Spleen (tissue), 11 donors: ENCODE data around the gene UNC13A. TPM values are rescaled to one million over a fixed set of nuclear protein-coding genes. Genes with fewer than 3 reads are reported as not detected.
"Not testable (repeated sequence)": the region's sequence is repeated elsewhere in the genome, so short reads cannot be mapped to it uniquely, and the experiment has no call there.

Source experiments
- DNase-seq: peaks from one replicate; pipeline ENCODE4 v3.0.0-alpha.2; 2020
- H3K27ac ChIP-seq, 8 donors: fragments of 200-600 bp; sonication (generic) in 7 of 8; 1 replicate in 4 of 8; 2 replicates in 4 of 8; pipeline versions ENCODE4 v1.5.0 to v1.8.0; 2016 to 2021; ENCODE audit warnings: inconsistent platforms in 4 of 8, mild to moderate bottlenecking in 4 of 8, moderate library complexity in 1 of 8
- H3K27me3 ChIP-seq, 7 donors: fragments of 200-600 bp; sonication (generic) in 6 of 7; replicated peaks in 1 of 7; 1 replicate in 4 of 7; 2 replicates in 3 of 7; pipeline versions ENCODE4 v1.5.0 to v1.8.0; 2016 to 2021; ENCODE audit warnings: inconsistent platforms in 3 of 7, mild to moderate bottlenecking in 1 of 7
- H3K36me3 ChIP-seq, 6 donors: fragments of 200-600 bp; sonication (generic) in 5 of 6; 1 replicate in 4 of 6; 2 replicates in 2 of 6; pipeline versions ENCODE4 v1.5.0 to v1.8.0; 2016 to 2021; ENCODE audit warnings: inconsistent platforms in 2 of 6
- H3K4me1 ChIP-seq, 6 donors: fragments of 200-600 bp; sonication (generic) in 5 of 6; 1 replicate in 3 of 6; 2 replicates in 3 of 6; pipeline versions ENCODE4 v1.5.0 to v1.8.0; 2016 to 2021; ENCODE audit warnings: inconsistent platforms in 3 of 6
- H3K4me3 ChIP-seq, 8 donors: fragments of 200-600 bp; sonication (generic) in 7 of 8; 1 replicate in 4 of 8; 2 replicates in 4 of 8; pipeline versions ENCODE4 v1.5.0 to v1.8.0; 2016 to 2021; ENCODE audit warnings: inconsistent platforms in 4 of 8, mild to moderate bottlenecking in 4 of 8, moderate library complexity in 2 of 8
- H3K9me3 ChIP-seq, 8 donors: fragments of 200-600 bp; sonication (generic) in 7 of 8; 1 replicate in 4 of 8; 2 replicates in 4 of 8; pipeline versions ENCODE4 v1.5.0 to v1.8.0; 2016 to 2021; ENCODE audit warnings: inconsistent platforms in 4 of 8
- CTCF ChIP-seq, 11 experiments: fragments of 200-600 bp in 7 of 11; fragments of 450-650 bp in 4 of 11; sonication (generic) in 4 of 11; IDR thresholded peaks in 8 of 11; conservative IDR thresholded peaks in 3 of 11; 1 replicate in 7 of 11; 2 replicates in 4 of 11; pipeline versions ENCODE4 v1.4.0 to v1.8.0; 2016 to 2021; ENCODE audit warnings: antibody characterized with exemption in 11 of 11, inconsistent platforms in 4 of 11, mild to moderate bottlenecking in 1 of 11
- POLR2A ChIP-seq, 3 donors: fragments of 450-650 bp; IDR thresholded peaks; one replicate each; pipeline ENCODE4 v1.5.1; 2017; ENCODE audit warnings: antibody characterized with exemption in 3 of 3, mild to moderate bottlenecking in 1 of 3
- POLR2AphosphoS5 ChIP-seq, 3 donors: sonication (generic); formaldehyde crosslinking; IDR thresholded peaks; one replicate each; pipeline ENCODE4 v1.5.1; 2017; ENCODE audit warnings: antibody characterized with exemption in 3 of 3
- WGBS, 5 donors: extraction: QIAGEN DNeasy Blood & Tissue Kit in 3 of 5; methylation state at CpG; one replicate each; pipeline versions ENCODE4 v1.1.5 to v1.1.7; 2013 to 2018; 5-methylcytosine and 5-hydroxymethylcytosine counted together
- intact Hi-C: fragments of 100-400 bp; cut with DNase I; formaldehyde crosslinking; loops from one replicate; pipeline ENCODE4 v1.15.0; 2023; ENCODE audit warnings: low total_unique reads
- polyA plus RNA-seq, 3 donors: library from polyadenylated mRNA; stranded (reverse); fragments of 200-250 nt; gene quantifications; one replicate each; pipeline ENCODE4 v1.2.1, GENCODE V29; 2013
- total RNA-seq, 7 donors: library from RNA; depleted of rRNA in 3 of 7; stranded (reverse); fragments of >200 nt in 3 of 7; fragmentation: NEBNext Ultra II Directional in 4 of 7; extraction: Animal tissue kit (Norgen Biotek cat#: 25700) in 4 of 7; gene quantifications; one replicate each; pipeline versions ENCODE4 v1.1.0 to v1.2.1, GENCODE V29; 2016 to 2021
- donor health status: healthy with polysubstance abuse.
- donor health status: DM: no; HTN: no; CAD: no; lungs with moderate emphysema.
- donor health status: DM: no; HTN: no; CAD: no.
- donor health status: Bipolar disorder and iron deficiency.
- donor health status: healthy.
- donor health status: DM: no; HTN: no; CAD: no.
- donor health status: DM: yes; HTN: yes; CAD: no.

The UNC13A gene
- total and polyA plus RNA-seq, 10 donors: 0.73 to 10.7 (median 5.0) TPM

GRCh38 chr19:17601683-17602082 is 86.5 kb downstream of the UNC13A start:
- no peak for TF ChIP-seq POLR2A (IDR thresholded peaks at IDR 0.05)
- no peak for TF ChIP-seq CTCF (IDR thresholded peaks at IDR 0.05 in 8 of 11, conservative IDR thresholded peaks at IDR 0.05 in 3 of 11)
- TF ChIP-seq POLR2AphosphoS5 (IDR thresholded peaks at IDR 0.05): no peak
- no peak for DNase-seq
- Histone ChIP-seq H3K27me3 (peaks cover 0 to 55% (median 2%) of the 10 kb centered on the region in 7 donors), H3K36me3 (no peaks in the 10 kb centered on the region), H3K4me1 (peaks cover 0 to 29% (median 13%) of the 10 kb centered on the region in 6 donors), H3K27ac (no peak overlapping the region), H3K9me3 (no peaks in the 10 kb centered on the region), H3K4me3 (no peak overlapping the region)
- intact Hi-C loops: no loop called here
- WGBS, 5 donors: 22 to 30% (median 26%) methylated on average over 9 of the region's 9 CpGs

GRCh38 chr19:17599780-17600179 is 88.4 kb downstream of the UNC13A start:
- Histone ChIP-seq H3K27ac (no peak overlapping the region), H3K36me3 (no peaks in the 10 kb centered on the region), H3K4me1 (peaks cover 0 to 12% (median 0%) of the 10 kb centered on the region in 6 donors), H3K4me3 (no peak overlapping the region), H3K9me3 (no peaks in the 10 kb centered on the region), H3K27me3 (peaks cover 0 to 46% (median 2%) of the 10 kb centered on the region in 7 donors)
- intact Hi-C loops: no loop called here
- no peak for DNase-seq
- no peak for TF ChIP-seq POLR2A (IDR thresholded peaks at IDR 0.05)
- no peak for TF ChIP-seq POLR2AphosphoS5 (IDR thresholded peaks at IDR 0.05)
- no peak for TF ChIP-seq CTCF (IDR thresholded peaks at IDR 0.05 in 8 of 11, conservative IDR thresholded peaks at IDR 0.05 in 3 of 11)
- 76 to 84% (median 78%) methylated on average over 10 of the region's 10 CpGs for WGBS, 5 donors

GRCh38 chr19:17598953-17599352 is 89.2 kb downstream of the UNC13A start:
- intact Hi-C loops: no loop called here
- H3K4me1 ChIP-seq: peaks cover 0 to 12% (median 0%) of the 10 kb centered on the region in 6 donors
- peaks cover 0 to 38% (median 2%) of the 10 kb centered on the region in 7 donors for H3K27me3 ChIP-seq
- H3K27ac ChIP-seq: no peak overlapping the region
- DNase-seq: no peak
- WGBS, 5 donors: 62 to 86% (median 77%) methylated on average over 9 of the region's 9 CpGs
- no peak for TF ChIP-seq POLR2A (IDR thresholded peaks at IDR 0.05)
- TF ChIP-seq POLR2AphosphoS5 (IDR thresholded peaks at IDR 0.05): no peak
- no peak for TF ChIP-seq CTCF (IDR thresholded peaks at IDR 0.05 in 8 of 11, conservative IDR thresholded peaks at IDR 0.05 in 3 of 11)
- H3K36me3 ChIP-seq: no peaks in the 10 kb centered on the region
- no peak overlapping the region for H3K4me3 ChIP-seq
- no peaks in the 10 kb centered on the region for H3K9me3 ChIP-seq

DNA sequence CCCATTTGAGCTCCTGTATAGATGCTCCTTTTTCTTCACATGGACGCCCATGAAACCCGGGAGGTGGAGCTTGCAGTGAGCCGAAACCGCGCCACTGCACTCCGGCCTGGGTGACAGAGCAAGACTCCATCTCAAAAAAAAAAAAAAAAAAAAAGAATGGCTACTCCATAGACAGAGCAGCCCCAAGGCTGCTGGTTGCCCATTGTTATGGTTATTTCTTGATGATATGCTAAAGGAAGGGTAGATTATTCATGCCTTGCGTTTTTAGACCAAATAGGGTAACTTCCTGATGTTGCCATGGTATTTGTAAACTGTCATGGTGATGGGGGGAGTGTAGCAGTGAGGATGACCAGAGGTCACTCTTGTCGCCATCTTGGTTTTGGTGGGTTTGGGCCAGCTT is 90.1 kb downstream of the UNC13A start:
- intact Hi-C loops, DNase-seq, H3K4me3 ChIP-seq, H3K36me3 ChIP-seq, H3K27ac ChIP-seq, H3K9me3 ChIP-seq: not testable (repeated sequence)
- WGBS, 5 donors: 85 to 96% (median 92%) methylated on average over 8 of the region's 8 CpGs
- H3K4me1 ChIP-seq: peaks cover 0 to 12% (median 0%) of the 10 kb centered on the region in 6 donors
- H3K27me3 ChIP-seq: peaks cover 0 to 29% (median 2%) of the 10 kb centered on the region in 7 donors

DNA sequence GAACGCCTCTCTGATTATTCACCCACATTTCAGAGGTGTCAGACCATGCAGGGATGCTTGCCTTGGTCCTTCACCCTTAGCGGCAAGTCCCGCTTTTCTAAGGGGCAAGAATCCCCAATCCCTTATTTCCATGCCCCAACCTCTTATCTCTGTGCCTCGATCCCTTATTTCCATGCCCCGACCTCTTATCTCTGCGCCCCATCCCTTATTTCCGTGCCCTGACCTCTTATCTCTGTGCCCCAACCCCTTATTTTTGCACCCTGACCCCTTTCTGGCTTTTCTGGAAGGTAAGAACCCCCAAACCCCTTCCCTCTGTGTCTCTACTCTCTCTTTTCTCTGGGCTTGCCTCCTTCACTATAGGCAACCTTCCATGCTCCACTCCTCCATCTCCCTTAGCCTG is 93.9 kb downstream of the UNC13A start:
- intact Hi-C loops, H3K4me1 ChIP-seq, H3K36me3 ChIP-seq, H3K4me3 ChIP-seq, DNase-seq, H3K27ac ChIP-seq, H3K9me3 ChIP-seq: not testable (repeated sequence)
- H3K27me3 ChIP-seq: peaks cover 0 to 12% (median 0%) of the 10 kb centered on the region in 7 donors
- 66 to 88% (median 80%) methylated on average over 7 of the region's 7 CpGs for WGBS, 5 donors
